Uterus (tissue), 4 donors: ENCODE measurements around the gene MS4A18. TPM values are rescaled to one million over a fixed set of nuclear protein-coding genes. Genes with fewer than 3 reads are reported as not detected.
A peak's percentile ranks its signal among the peaks of the same experiment; 100 is the strongest.

Source experiments
- DNase-seq, 2 donors: peaks; one replicate each; pipeline ENCODE4 v3.0.0-alpha.2; 2019 to 2020
- H3K27ac ChIP-seq, 2 donors: fragments of 200-600 bp; sonication (generic); 1 replicate in 1 of 2; 2 replicates in 1 of 2; pipeline ENCODE4 v1.5.1; 2016 to 2018
- H3K27me3 ChIP-seq, 2 donors: fragments of 200-600 bp; sonication (generic); one replicate each; pipeline ENCODE4 v1.5.1; 2018 to 2019; ENCODE audit warnings: control low read depth in 1 of 2
- H3K36me3 ChIP-seq, 2 donors: fragments of 200-600 bp; sonication (generic); one replicate each; pipeline ENCODE4 v1.5.1; 2019; ENCODE audit warnings: control low read depth in 1 of 2
- H3K4me1 ChIP-seq, 2 donors: fragments of 200-600 bp; sonication (generic); one replicate each; pipeline ENCODE4 v1.5.1; 2018 to 2019; ENCODE audit warnings: control low read depth in 1 of 2
- H3K4me3 ChIP-seq, 2 donors: fragments of 200-600 bp; sonication (generic); 1 replicate in 1 of 2; 2 replicates in 1 of 2; pipeline ENCODE4 v1.5.1; 2018 to 2019; ENCODE audit warnings: mild to moderate bottlenecking in 1 of 2
- H3K9me3 ChIP-seq, 2 donors: fragments of 200-600 bp; sonication (generic); one replicate each; pipeline ENCODE4 v1.5.1; 2019; ENCODE audit warnings: control low read depth in 1 of 2
- CTCF ChIP-seq, 4 experiments: fragments of 200-600 bp in 2 of 4; fragments of 450-650 bp in 2 of 4; sonication (generic) in 2 of 4; IDR thresholded peaks; one replicate each; pipeline ENCODE4 v1.5.1; 2016 to 2019; ENCODE audit warnings: antibody characterized with exemption in 4 of 4, mild to moderate bottlenecking in 2 of 4, moderate library complexity in 1 of 4
- POLR2A ChIP-seq, 2 donors: fragments of 450-650 bp; IDR thresholded peaks; one replicate each; pipeline ENCODE4 v1.6.1; 2016; ENCODE audit warnings: antibody characterized with exemption in 2 of 2, mild to moderate bottlenecking in 1 of 2, moderate library complexity in 1 of 2
- intact Hi-C: fragments of 100-400 bp; cut with DNase I; formaldehyde crosslinking; loops from one replicate; pipeline ENCODE4 v1.15.1; 2023; ENCODE audit warnings: low total_unique reads
- total RNA-seq, 4 donors: library from RNA; depleted of rRNA in 3 of 4; stranded (reverse); fragments of >200 nt in 3 of 4; gene quantifications; one replicate each; pipeline versions ENCODE4 v1.1.0 to v1.2.4, GENCODE V29; 2014 to 2023
- donor health status: DM: yes; HTN: yes; CAD: no.

Gene MS4A18
- total RNA-seq, 4 donors from 2014 or later, result not detected

- no peak overlapping the region for H3K4me3 ChIP-seq
- no peaks in the 10 kb centered on the region for H3K9me3 ChIP-seq
- H3K36me3 ChIP-seq, result no peaks in the 10 kb centered on the region
- no peak overlapping the region for H3K27ac ChIP-seq
- intact Hi-C loops, result no loop called here
- no peaks in the 10 kb centered on the region for H3K4me1 ChIP-seq
- DNase-seq, result no peak
- H3K27me3 ChIP-seq, result no peaks in the 10 kb centered on the region
- TF ChIP-seq POLR2A (IDR thresholded peaks at IDR 0.05) (no peak), CTCF (IDR thresholded peaks at IDR 0.05) (no peak)
Observed at GRCh38 chr11:60783911-60784310, 59.4 kb downstream of the MS4A18 start.

GRCh38 chr11:60785136-60785535 is 60.6 kb downstream of the MS4A18 start, which contains the start of gene MS4A10:
Gene MS4A10 (plus strand): TSS chr11:60785333. CDS start chr11:60790336, 5,003 bp downstream.
- TF ChIP-seq POLR2A (IDR thresholded peaks at IDR 0.05) (no peak), CTCF (IDR thresholded peaks at IDR 0.05) (no peak)
- Histone ChIP-seq H3K36me3 (no peaks in the 10 kb centered on the region), H3K27me3 (no peaks in the 10 kb centered on the region), H3K4me3 (no peak within 1 kb of the TSS), H3K27ac (no peak within 1 kb of the TSS), H3K9me3 (no peaks in the 10 kb centered on the region), H3K4me1 (no peaks in the 10 kb centered on the region)
- no peak for DNase-seq
- intact Hi-C loops, result no loop called here

- no peak overlapping the region for H3K27ac ChIP-seq
- no peaks in the 10 kb centered on the region for H3K9me3 ChIP-seq
- no peak for DNase-seq
- no peaks in the 10 kb centered on the region for H3K27me3 ChIP-seq
- H3K4me1 ChIP-seq, result no peaks in the 10 kb centered on the region
- intact Hi-C loops, result no loop called here
- TF ChIP-seq POLR2A (IDR thresholded peaks at IDR 0.05) (no peak), CTCF (IDR thresholded peaks at IDR 0.05) (no peak)
- no peak overlapping the region for H3K4me3 ChIP-seq
- no peaks in the 10 kb centered on the region for H3K36me3 ChIP-seq
Observed at GRCh38 chr11:60785806-60786361, 61.4 kb downstream of the MS4A18 start.

- Histone ChIP-seq H3K4me3 (no peak overlapping the region), H3K36me3 (no peaks in the 10 kb centered on the region), H3K4me1 (no peaks in the 10 kb centered on the region), H3K9me3 (no peaks in the 10 kb centered on the region), H3K27me3 (no peaks in the 10 kb centered on the region), H3K27ac (no peak overlapping the region)
- TF ChIP-seq POLR2A (IDR thresholded peaks at IDR 0.05), result no peak
- no peak for TF ChIP-seq CTCF (IDR thresholded peaks at IDR 0.05)
- DNase-seq, result peak; percentile 60 to 61
- intact Hi-C loops, result no loop called here
Observed at GRCh38 chr11:60786811-60787567, 62.5 kb downstream of the MS4A18 start.

- no peak overlapping the region for H3K4me3 ChIP-seq
- no peaks in the 10 kb centered on the region for H3K4me1 ChIP-seq
- no peaks in the 10 kb centered on the region for H3K9me3 ChIP-seq
- DNase-seq, result no peak
- H3K27me3 ChIP-seq, result no peaks in the 10 kb centered on the region
- intact Hi-C loops, result no loop called here
- no peak overlapping the region for H3K27ac ChIP-seq
- no peaks in the 10 kb centered on the region for H3K36me3 ChIP-seq
- TF ChIP-seq CTCF (IDR thresholded peaks at IDR 0.05), result no peak
Observed at GRCh38 chr11:60788401-60789125, 64.0 kb downstream of the MS4A18 start.
